Activated CD4-positive, alpha-beta T cell treated with anti-CD3 and anti-CD28 coated beads, Interleukin-2, amount 10 ng/mL, durations not matched to agents 7 days and 5 days (primary cell): ENCODE data around the gene MPPED1. TPM values are rescaled to one million over a fixed set of nuclear protein-coding genes. Genes with fewer than 3 reads are reported as not detected.

ENCODE experiments used
- CTCF ChIA-PET: fragments of 350-600 bp; sonication (Branson Sonifier 250); formaldehyde crosslinking; loops from one replicate; lab custom pipeline; 2021; ENCODE audit warnings: antibody characterized with exemption; lab: Charles Lee
- POLR2A ChIA-PET: fragments of 350-600 bp; sonication (Branson Sonifier 250); formaldehyde crosslinking; loops from one replicate; lab custom pipeline; 2021; ENCODE audit warnings: antibody characterized with exemption; lab: Charles Lee
- DNase-seq: peaks from one replicate; pipeline ENCODE4 v3.0.0-alpha.2; 2020
- H3K27ac Mint-ChIP-seq: one replicate; pipeline ENCODE4 v1.8.0; 2021; ENCODE audit warnings: mild to moderate bottlenecking, moderate library complexity, mixed read lengths
- H3K27me3 Mint-ChIP-seq: one replicate; pipeline ENCODE4 v1.8.0; 2021; ENCODE audit warnings: mixed read lengths
- H3K36me3 Mint-ChIP-seq: one replicate; pipeline ENCODE4 v1.8.0; 2021; ENCODE audit warnings: low read depth, mixed read lengths
- H3K4me1 Mint-ChIP-seq: one replicate; pipeline ENCODE4 v1.8.0; 2021; ENCODE audit warnings: mixed read lengths
- H3K4me3 Mint-ChIP-seq: one replicate; pipeline ENCODE4 v1.8.0; 2021; ENCODE audit warnings: mild to moderate bottlenecking, moderate library complexity, mixed read lengths
- H3K9me3 Mint-ChIP-seq: one replicate; pipeline ENCODE4 v1.8.0; 2021; ENCODE audit warnings: mixed read lengths
- total RNA-seq, 2 experiments: library from RNA; stranded (reverse); gene quantifications; one replicate each; pipeline ENCODE4 v1.2.3, GENCODE V29; 2021

MPPED1 gene
- total RNA-seq, 2 experiments from 2014 or later: not detected

DNA sequence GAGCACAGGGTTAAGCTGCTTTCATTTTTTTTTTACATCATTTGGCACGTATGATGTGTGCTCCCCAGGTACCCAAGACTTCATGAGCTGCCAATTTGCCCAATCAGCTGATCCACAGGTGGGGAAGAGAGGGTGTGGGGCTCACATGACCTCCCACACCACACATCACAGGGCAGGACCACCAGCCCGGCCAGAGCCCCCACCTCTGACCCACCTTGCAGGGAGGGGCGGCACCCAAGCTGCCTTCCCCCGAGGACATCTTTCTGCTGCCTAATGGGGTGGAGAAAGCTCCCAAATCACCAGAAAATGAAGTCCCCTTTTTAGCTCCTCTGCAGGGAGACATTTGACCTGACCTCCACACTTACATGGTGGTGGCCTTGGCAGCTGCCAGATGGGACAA is 119.8 kb downstream of the MPPED1 start:
- POLR2A ChIA-PET: no interaction called here
- no peaks in the 10 kb centered on the region for H3K9me3 Mint-ChIP-seq

DNA sequence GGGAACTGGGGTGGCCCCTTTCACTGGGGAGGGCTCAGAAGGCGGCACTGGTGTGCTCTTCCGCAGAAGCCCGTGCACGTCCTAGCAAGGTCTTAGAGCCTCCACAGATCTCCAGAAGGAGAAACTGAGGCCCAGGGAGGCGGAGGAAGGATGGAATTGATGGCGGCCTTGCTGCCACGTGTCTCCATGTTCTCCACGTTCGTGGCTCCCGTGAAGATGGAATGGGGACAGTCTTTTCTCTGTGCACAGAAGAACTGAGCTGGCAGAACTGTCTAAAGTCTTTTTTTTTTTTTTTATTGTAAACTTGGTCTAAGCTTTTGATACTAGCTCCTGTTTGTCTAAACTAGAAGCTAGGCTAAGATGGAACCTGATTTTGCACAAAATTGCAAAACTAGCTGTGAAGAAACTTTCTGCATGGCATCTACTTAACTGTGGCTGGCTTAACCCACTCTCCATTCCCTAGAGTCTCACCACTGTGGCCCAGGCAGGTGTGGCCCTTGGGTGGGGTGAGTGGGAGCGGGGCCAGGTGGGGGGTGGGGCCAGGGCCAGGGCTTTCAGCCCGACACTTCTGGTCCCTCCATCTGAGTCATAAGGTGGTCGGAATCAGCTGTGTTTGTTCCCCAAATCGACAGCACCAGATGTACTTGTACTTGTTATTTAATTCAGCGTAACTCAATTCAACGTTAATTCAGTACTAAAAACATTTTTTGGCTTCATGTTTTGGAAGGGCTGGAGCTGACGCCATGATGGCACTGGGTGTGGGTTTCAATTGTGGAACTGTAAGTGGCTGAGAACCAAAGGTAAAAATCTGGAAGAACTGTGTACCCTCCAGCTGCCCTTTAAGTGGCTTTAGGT is 120.7 kb downstream of the MPPED1 start:
- no peak for DNase-seq
- Mint-ChIP-seq H3K4me3 (no peak overlapping the region), H3K27ac (no peak overlapping the region), H3K27me3 (no peaks in the 10 kb centered on the region), H3K4me1 (no peaks in the 10 kb centered on the region), H3K36me3 (no peaks in the 10 kb centered on the region), H3K9me3 (no peaks in the 10 kb centered on the region)
- ChIA-PET POLR2A (no interaction called here), CTCF (no interaction called here)

More for the DNA sequence above, 119.8 kb downstream of the MPPED1 start:
- no peak overlapping the region for H3K27ac Mint-ChIP-seq
- no peaks in the 10 kb centered on the region for H3K27me3 Mint-ChIP-seq
- CTCF ChIA-PET: no interaction called here
- no peaks in the 10 kb centered on the region for H3K36me3 Mint-ChIP-seq
- H3K4me3 Mint-ChIP-seq: no peak overlapping the region
- no peaks in the 10 kb centered on the region for H3K4me1 Mint-ChIP-seq
- DNase-seq: no peak

DNA sequence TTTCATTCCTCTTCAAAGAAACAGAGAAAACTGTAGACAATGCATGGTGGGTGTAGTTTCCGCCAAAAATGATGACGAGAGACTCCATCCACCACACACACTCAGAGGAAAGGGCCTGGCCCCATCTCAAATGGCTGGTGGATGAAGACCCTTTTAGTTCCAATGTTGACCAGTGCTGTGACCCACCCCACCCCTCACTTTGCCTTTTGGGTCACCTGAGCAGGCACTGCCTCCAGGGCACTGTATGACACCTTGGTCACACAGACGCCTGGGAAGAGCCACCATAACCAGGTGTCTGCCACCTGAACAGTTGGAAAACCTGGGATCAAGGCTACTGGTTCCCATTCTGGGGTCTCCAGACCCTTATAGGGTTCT is 121.3 kb downstream of the MPPED1 start:
- Mint-ChIP-seq H3K27me3 (no peaks in the 10 kb centered on the region), H3K4me1 (no peaks in the 10 kb centered on the region), H3K27ac (no peak overlapping the region), H3K4me3 (no peak overlapping the region), H3K36me3 (no peaks in the 10 kb centered on the region), H3K9me3 (no peaks in the 10 kb centered on the region)
- DNase-seq: no peak
- CTCF ChIA-PET: no interaction called here
- POLR2A ChIA-PET: no interaction called here

DNA sequence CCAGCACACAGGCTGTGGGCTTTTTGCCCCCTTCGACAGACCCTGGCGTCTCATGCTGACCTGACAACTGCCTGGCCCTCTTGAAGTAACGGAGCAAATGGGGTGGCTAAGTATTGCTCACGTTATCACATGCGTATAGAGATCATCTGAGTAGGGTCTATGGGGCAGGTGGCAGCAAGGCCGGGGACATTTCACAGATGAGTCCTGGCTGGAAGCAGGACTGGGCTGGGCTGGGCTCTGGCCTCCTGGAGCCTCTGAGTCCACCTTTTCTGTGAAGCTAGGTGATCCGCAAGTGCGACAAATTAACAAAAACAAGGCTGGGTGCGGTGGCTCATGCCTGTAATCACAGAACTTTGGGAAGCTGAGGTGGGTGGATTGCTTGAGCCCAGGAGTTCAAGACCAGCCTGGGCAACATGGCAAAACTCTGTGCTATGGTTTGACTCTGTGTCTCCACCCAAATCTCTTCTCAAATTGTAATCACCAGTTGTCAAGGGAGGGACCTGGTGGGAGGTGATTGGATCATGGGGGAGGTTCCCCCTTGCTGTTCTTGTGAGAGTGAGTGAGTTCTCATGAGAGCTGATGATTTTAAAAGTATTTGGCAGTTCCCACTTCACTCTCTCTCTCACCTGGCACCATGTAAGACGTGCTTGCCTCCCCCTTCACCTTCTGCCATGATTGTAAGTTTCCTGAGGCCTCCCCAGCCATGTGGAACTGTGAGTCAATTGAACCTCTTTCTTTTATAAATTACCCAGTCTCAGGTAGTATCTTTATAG is 122.0 kb downstream of the MPPED1 start:
- H3K27ac Mint-ChIP-seq: no peak overlapping the region
- no peaks in the 10 kb centered on the region for H3K36me3 Mint-ChIP-seq
- H3K27me3 Mint-ChIP-seq: no peaks in the 10 kb centered on the region
- H3K9me3 Mint-ChIP-seq: no peaks in the 10 kb centered on the region
- POLR2A ChIA-PET: no interaction called here
- H3K4me3 Mint-ChIP-seq: no peak overlapping the region
- no peaks in the 10 kb centered on the region for H3K4me1 Mint-ChIP-seq
- DNase-seq: no peak
- CTCF ChIA-PET: interaction anchor here (0.6 kb wide), 1 partner anchor 1353 kb away, joined by 4 read pairs; no protein-coding TSS in a partner anchor

DNA sequence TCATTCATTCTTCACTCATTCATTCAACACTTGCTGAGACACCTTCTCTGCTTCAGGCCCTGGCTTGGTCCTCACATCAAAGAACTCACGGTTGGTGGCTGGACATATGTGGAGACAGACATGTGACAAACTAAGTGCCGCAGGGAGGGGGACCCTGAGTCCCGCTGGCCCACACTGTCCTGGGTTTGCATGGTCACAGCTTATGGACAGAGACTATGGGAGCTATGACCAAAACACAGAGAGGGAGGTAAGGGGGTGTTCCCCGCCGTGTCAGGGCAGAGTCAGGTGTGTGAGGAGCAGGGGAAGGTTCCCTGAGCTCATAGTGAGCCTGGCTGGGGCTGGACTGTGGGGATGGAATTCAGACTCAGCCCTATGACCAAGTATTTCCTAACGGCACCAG is 123.1 kb downstream of the MPPED1 start:
- CTCF ChIA-PET: interaction anchor here (0.6 kb wide), 1 partner anchor 423 kb away, joined by 3 read pairs; no protein-coding TSS in a partner anchor
- Mint-ChIP-seq H3K9me3 (no peaks in the 10 kb centered on the region), H3K4me1 (no peaks in the 10 kb centered on the region)

DNA sequence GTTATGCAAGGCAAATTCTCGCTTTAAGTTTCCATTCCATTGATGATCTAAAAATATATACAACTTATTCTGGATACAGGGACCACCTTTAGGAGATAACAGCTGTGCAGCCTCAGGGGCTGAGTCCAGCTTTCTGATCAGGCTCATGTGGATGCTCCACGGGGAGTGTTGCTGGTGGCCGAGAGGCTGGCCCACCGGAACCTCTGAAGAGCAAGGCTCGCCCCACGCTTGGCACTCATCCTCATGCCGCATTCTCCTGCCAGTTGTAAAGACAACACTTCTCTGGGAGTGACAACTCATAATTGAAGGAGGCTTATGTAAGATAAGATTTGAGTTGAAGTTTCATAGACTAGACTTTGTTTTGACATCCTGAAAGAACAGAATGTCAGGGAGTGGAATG is 123.5 kb downstream of the MPPED1 start:
- H3K36me3 Mint-ChIP-seq: no peaks in the 10 kb centered on the region
- no peaks in the 10 kb centered on the region for H3K27me3 Mint-ChIP-seq
- CTCF ChIA-PET: interaction anchor here (0.6 kb wide), 1 partner anchor 423 kb away, joined by 3 read pairs; no protein-coding TSS in a partner anchor
- POLR2A ChIA-PET: no interaction called here
- H3K4me3 Mint-ChIP-seq: no peak overlapping the region
- H3K4me1 Mint-ChIP-seq: no peaks in the 10 kb centered on the region
- H3K9me3 Mint-ChIP-seq: no peaks in the 10 kb centered on the region
- H3K27ac Mint-ChIP-seq: no peak overlapping the region
- DNase-seq: no peak

More for the DNA sequence above, 123.1 kb downstream of the MPPED1 start:
- H3K36me3 Mint-ChIP-seq: no peaks in the 10 kb centered on the region
- POLR2A ChIA-PET: no interaction called here
- H3K27ac Mint-ChIP-seq: no peak overlapping the region
- no peak overlapping the region for H3K4me3 Mint-ChIP-seq
- no peak for DNase-seq
- no peaks in the 10 kb centered on the region for H3K27me3 Mint-ChIP-seq

DNA sequence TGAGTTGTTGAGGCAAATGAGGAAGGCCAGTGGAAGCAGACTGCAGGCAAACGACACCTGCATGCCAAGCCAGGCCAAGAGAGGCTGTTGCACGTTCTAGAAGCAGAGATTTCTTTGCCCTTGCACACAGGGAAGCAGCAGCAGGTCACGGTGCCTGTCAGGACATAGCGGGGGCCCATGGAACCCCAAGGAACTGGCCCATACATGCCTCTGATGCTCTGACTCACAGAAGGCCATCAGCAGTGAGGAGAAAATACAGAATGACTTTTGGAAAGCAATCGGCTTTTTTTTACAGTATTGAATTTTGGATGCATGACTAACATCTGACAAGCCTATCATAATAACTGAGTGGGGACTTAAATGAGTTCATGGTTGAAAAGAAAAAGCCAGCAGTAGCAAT is 123.9 kb downstream of the MPPED1 start:
- no peak for DNase-seq
- Mint-ChIP-seq H3K4me1 (no peaks in the 10 kb centered on the region), H3K9me3 (no peaks in the 10 kb centered on the region), H3K36me3 (no peaks in the 10 kb centered on the region), H3K27ac (no peak overlapping the region), H3K27me3 (no peaks in the 10 kb centered on the region), H3K4me3 (no peak overlapping the region)
- POLR2A ChIA-PET: no interaction called here
- CTCF ChIA-PET: no interaction called here

DNA sequence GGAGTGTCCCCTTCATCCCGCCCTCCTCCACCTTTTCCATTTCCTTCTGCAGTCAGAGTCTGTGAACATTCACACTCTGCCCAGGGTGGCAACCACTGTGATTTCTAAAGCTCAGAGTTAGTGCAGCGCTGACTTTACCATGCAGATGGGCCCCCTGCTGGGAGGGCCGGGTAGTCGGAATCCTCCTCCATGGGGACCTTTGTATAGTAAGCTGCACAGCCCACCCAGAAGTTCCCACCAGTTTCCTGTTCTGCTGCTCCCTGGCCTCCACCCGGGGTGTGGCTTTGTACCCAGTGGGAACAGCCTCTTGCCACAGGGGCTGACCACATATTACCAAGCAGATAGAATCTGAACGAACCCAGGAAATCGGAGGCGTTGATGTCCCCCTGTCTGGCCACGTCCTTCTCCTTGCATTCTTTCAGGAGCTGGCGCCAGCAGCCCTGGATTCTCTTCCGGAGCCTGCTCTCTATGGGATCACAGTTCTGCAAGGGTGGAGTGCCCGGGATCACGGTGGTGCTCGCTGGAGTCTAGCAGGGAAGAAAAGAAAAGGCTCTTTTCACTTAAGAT is 125.3 kb downstream of the MPPED1 start:
- DNase-seq: no peak
- Mint-ChIP-seq H3K27me3 (no peaks in the 10 kb centered on the region), H3K27ac (no peak overlapping the region), H3K36me3 (no peaks in the 10 kb centered on the region), H3K9me3 (no peaks in the 10 kb centered on the region), H3K4me1 (no peaks in the 10 kb centered on the region), H3K4me3 (no peak overlapping the region)
- ChIA-PET POLR2A (no interaction called here), CTCF (no interaction called here)

DNA sequence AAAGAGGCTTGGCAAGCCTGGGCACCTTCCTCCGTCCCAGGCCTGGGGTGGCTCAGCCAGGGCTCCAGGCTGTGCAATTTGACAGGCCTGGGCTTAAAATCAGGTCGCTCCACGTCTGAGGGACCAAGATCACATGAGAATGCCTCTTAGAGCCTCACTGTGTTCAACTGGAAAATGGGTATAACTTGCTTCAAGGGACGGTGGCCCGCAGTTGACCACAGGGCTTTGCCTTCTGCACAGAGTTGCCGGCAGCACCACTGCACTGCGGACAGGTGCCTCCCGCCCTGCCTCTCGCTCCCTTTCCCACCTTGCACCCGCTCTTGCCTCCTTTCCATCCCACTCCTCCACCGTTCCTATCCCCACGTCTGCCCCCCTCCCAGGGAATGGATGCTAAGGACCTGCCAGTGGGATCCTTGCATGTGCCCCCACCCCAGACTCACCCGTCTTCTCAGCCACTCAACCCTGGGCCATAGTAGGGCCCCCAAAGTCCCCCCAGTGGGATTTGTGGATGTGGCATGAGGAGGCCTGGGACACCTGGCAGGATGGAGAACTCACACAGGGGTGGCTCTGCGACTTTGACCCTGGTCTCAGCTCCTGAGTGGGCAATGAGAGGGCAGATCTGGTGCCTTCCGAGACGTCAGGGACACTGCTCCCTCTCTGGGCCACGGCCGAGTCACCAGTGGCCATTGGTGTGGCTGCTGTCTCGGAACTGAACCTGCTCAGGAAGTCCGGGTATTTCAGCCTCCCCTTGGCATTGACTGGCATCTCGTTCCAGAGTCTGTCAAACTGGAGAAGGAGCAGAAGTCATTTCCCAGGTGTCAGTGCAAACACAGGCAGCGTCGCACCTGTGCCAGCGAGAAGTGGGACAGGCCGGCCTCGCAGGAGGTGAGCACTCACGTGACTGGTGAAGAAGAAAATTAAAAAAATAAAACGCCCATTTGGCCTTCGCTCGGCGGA is 128.0 kb downstream of the MPPED1 start:
- no peaks in the 10 kb centered on the region for H3K27me3 Mint-ChIP-seq
- no peak overlapping the region for H3K4me3 Mint-ChIP-seq
- no peaks in the 10 kb centered on the region for H3K9me3 Mint-ChIP-seq
- H3K27ac Mint-ChIP-seq: no peak overlapping the region
- CTCF ChIA-PET: no interaction called here
- no peaks in the 10 kb centered on the region for H3K4me1 Mint-ChIP-seq
- no peak for DNase-seq
- POLR2A ChIA-PET: no interaction called here
- no peaks in the 10 kb centered on the region for H3K36me3 Mint-ChIP-seq

DNA sequence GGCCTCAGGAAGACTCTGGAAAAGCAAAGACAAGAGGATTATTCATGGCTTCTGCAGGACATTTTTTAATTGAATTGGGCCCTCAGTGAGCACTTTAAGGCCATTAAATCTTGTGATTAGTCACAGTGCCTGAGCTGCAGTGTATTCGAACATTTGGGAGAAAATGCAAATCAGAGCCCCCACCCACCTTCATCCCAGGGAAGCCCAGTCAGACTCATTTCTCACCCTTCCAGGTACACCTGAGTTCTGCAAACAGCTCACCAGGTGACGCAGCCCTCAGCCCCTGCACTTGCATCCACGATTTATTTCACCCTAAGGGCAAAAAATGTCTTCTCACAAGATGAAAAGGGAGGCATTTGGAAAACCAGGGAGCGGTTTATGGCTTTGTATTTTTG is 128.7 kb downstream of the MPPED1 start:
- Mint-ChIP-seq H3K27me3 (no peaks in the 10 kb centered on the region), H3K9me3 (no peaks in the 10 kb centered on the region), H3K36me3 (no peaks in the 10 kb centered on the region), H3K4me1 (no peaks in the 10 kb centered on the region), H3K27ac (no peak overlapping the region), H3K4me3 (no peak overlapping the region)
- CTCF ChIA-PET: no interaction called here
- POLR2A ChIA-PET: no interaction called here
- DNase-seq: no peak

DNA sequence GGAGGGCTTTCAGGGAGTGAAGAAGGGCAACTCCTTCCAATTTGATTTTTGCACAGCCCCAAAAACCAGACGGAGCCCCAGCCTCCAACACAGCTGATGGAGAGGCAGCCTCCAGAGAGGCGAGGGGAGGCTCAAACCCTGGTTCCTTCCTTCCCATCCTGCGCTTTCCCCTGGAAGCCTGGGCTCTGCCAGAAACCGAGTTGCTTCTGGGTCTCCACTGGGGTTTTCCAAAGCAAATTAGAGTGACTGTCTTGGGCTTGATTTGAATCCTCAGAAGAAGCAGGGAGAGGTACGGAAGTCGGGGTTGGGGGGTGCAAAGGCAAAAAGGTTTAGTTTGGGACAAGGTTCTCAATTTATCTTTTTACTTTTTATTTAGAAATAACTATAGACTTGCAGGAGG is 129.2 kb downstream of the MPPED1 start:
- Mint-ChIP-seq H3K4me1 (no peaks in the 10 kb centered on the region), H3K9me3 (no peaks in the 10 kb centered on the region), H3K36me3 (no peaks in the 10 kb centered on the region), H3K4me3 (no peak overlapping the region), H3K27me3 (no peaks in the 10 kb centered on the region), H3K27ac (no peak overlapping the region)
- DNase-seq: no peak
- POLR2A ChIA-PET: no interaction called here
- CTCF ChIA-PET: no interaction called here
